WTC11 (cell line): ENCODE measurements around the gene TNNI3K.

Source experiments
- CREM ChIP-seq: sonication (generic); formaldehyde crosslinking; IDR thresholded peaks from 2 replicates; pipeline ENCODE4 v1.8.1; 2022; ENCODE audit warnings: mild to moderate bottlenecking, missing genetic modification reagents, moderate library complexity
- ELF4 ChIP-seq: sonication (generic); formaldehyde crosslinking; IDR thresholded peaks from 2 replicates; pipeline ENCODE4 v1.8.1; 2022; ENCODE audit warnings: low read depth, mild to moderate bottlenecking, moderate library complexity, missing genetic modification reagents
- NR1H2 ChIP-seq: sonication (generic); formaldehyde crosslinking; IDR thresholded peaks from 2 replicates; pipeline ENCODE4 v1.9.0; 2021; ENCODE audit warnings: mild to moderate bottlenecking, moderate library complexity, missing genetic modification reagents
- PRRX2 ChIP-seq: fragments of 250-450 bp; sonication (Bioruptor Pico); IDR thresholded peaks from 2 replicates; pipeline ENCODE4 v1.8.0; 2021; ENCODE audit warnings: mild to moderate bottlenecking
- SP1 ChIP-seq: sonication (generic); formaldehyde crosslinking; conservative IDR thresholded peaks from 2 replicates; pipeline ENCODE4 v1.8.1; 2022; ENCODE audit warnings: missing genetic modification reagents
- TCF7 ChIP-seq: sonication (generic); formaldehyde crosslinking; IDR thresholded peaks from 2 replicates; pipeline ENCODE4 v1.8.0; 2022; ENCODE audit warnings: mild to moderate bottlenecking, low read depth, missing genetic modification reagents, moderate library complexity
- ZBTB21 ChIP-seq: sonication (generic); formaldehyde crosslinking; IDR thresholded peaks from 2 replicates; pipeline ENCODE4 v1.8.1; 2023; ENCODE audit warnings: mild to moderate bottlenecking, missing genetic modification reagents, borderline replicate concordance
- TF ChIP-seq, protein P1 (sequence below): fragments of 200-600 bp; IDR thresholded peaks from 2 replicates; pipeline ENCODE4 v1.8.0; 2022; ENCODE audit warnings: antibody characterized with exemption
- TF ChIP-seq, protein P2 (sequence below): sonication (generic); formaldehyde crosslinking; IDR thresholded peaks from 2 replicates; pipeline ENCODE4 v1.8.0; 2023; ENCODE audit warnings: missing genetic modification reagents, mild to moderate bottlenecking, borderline replicate concordance
- TF ChIP-seq, protein P3 (sequence below): sonication (generic); formaldehyde crosslinking; IDR thresholded peaks from 2 replicates; pipeline ENCODE4 v1.8.0; 2022; ENCODE audit warnings: mild to moderate bottlenecking, missing genetic modification reagents
- TF ChIP-seq, protein P4 (sequence below): fragments of 250-450 bp; sonication (Bioruptor Pico); IDR thresholded peaks from 2 replicates; pipeline ENCODE4 v2.1.2; 2022; ENCODE audit warnings: mild to moderate bottlenecking, moderate library complexity
- TF ChIP-seq, protein P5 (sequence below): sonication (generic); formaldehyde crosslinking; IDR thresholded peaks from 2 replicates; pipeline ENCODE4 v1.8.0; 2022; ENCODE audit warnings: missing genetic modification reagents
- TF ChIP-seq, protein P6 (sequence below): sonication (generic); formaldehyde crosslinking; IDR thresholded peaks from 2 replicates; pipeline ENCODE4 v1.8.0; 2022; ENCODE audit warnings: mild to moderate bottlenecking, missing genetic modification reagents

DNA sequence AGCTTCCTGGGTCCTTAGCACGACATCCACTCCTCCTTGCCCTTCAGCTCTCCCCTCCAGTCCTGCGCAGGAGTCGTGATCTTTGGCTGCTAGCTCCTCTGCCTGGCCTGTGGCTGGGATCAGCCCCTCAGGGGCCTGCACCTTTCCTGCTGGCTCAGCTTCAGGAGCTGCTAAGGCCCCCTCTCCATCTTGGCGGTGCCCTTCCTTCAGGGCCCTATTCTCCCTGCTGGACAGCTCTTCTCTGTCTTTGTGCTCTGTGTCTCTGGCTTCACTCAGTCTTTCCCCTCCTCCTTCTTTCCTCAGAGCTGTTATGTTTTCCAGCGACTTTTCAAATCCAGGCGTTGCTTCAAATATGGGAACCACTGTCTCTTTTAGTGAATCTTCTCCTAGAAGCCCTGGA lies 336.7 kb downstream of the TNNI3K start:
- TF ChIP-seq, protein P1, sequence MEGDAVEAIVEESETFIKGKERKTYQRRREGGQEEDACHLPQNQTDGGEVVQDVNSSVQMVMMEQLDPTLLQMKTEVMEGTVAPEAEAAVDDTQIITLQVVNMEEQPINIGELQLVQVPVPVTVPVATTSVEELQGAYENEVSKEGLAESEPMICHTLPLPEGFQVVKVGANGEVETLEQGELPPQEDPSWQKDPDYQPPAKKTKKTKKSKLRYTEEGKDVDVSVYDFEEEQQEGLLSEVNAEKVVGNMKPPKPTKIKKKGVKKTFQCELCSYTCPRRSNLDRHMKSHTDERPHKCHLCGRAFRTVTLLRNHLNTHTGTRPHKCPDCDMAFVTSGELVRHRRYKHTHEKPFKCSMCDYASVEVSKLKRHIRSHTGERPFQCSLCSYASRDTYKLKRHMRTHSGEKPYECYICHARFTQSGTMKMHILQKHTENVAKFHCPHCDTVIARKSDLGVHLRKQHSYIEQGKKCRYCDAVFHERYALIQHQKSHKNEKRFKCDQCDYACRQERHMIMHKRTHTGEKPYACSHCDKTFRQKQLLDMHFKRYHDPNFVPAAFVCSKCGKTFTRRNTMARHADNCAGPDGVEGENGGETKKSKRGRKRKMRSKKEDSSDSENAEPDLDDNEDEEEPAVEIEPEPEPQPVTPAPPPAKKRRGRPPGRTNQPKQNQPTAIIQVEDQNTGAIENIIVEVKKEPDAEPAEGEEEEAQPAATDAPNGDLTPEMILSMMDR: no peak
- TF ChIP-seq, protein P2, sequence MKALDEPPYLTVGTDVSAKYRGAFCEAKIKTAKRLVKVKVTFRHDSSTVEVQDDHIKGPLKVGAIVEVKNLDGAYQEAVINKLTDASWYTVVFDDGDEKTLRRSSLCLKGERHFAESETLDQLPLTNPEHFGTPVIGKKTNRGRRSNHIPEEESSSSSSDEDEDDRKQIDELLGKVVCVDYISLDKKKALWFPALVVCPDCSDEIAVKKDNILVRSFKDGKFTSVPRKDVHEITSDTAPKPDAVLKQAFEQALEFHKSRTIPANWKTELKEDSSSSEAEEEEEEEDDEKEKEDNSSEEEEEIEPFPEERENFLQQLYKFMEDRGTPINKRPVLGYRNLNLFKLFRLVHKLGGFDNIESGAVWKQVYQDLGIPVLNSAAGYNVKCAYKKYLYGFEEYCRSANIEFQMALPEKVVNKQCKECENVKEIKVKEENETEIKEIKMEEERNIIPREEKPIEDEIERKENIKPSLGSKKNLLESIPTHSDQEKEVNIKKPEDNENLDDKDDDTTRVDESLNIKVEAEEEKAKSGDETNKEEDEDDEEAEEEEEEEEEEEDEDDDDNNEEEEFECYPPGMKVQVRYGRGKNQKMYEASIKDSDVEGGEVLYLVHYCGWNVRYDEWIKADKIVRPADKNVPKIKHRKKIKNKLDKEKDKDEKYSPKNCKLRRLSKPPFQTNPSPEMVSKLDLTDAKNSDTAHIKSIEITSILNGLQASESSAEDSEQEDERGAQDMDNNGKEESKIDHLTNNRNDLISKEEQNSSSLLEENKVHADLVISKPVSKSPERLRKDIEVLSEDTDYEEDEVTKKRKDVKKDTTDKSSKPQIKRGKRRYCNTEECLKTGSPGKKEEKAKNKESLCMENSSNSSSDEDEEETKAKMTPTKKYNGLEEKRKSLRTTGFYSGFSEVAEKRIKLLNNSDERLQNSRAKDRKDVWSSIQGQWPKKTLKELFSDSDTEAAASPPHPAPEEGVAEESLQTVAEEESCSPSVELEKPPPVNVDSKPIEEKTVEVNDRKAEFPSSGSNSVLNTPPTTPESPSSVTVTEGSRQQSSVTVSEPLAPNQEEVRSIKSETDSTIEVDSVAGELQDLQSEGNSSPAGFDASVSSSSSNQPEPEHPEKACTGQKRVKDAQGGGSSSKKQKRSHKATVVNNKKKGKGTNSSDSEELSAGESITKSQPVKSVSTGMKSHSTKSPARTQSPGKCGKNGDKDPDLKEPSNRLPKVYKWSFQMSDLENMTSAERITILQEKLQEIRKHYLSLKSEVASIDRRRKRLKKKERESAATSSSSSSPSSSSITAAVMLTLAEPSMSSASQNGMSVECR (CRISPR knock-in tag): no peak
- TF ChIP-seq, protein P3, sequence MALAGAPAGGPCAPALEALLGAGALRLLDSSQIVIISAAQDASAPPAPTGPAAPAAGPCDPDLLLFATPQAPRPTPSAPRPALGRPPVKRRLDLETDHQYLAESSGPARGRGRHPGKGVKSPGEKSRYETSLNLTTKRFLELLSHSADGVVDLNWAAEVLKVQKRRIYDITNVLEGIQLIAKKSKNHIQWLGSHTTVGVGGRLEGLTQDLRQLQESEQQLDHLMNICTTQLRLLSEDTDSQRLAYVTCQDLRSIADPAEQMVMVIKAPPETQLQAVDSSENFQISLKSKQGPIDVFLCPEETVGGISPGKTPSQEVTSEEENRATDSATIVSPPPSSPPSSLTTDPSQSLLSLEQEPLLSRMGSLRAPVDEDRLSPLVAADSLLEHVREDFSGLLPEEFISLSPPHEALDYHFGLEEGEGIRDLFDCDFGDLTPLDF (CRISPR knock-in tag): no peak
- no peak for TF ChIP-seq SP1 (CRISPR knock-in tag)
- TF ChIP-seq NR1H2 (CRISPR knock-in tag): no peak
- no peak for TF ChIP-seq PRRX2
- TF ChIP-seq, protein P4, sequence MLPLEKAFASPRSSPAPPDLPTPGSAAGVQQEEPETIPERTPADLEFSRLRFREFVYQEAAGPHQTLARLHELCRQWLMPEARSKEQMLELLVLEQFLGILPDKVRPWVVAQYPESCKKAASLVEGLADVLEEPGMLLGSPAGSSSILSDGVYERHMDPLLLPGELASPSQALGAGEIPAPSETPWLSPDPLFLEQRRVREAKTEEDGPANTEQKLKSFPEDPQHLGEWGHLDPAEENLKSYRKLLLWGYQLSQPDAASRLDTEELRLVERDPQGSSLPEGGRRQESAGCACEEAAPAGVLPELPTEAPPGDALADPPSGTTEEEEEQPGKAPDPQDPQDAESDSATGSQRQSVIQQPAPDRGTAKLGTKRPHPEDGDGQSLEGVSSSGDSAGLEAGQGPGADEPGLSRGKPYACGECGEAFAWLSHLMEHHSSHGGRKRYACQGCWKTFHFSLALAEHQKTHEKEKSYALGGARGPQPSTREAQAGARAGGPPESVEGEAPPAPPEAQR (CRISPR knock-in tag): no peak
- no peak for TF ChIP-seq CREM (CRISPR knock-in tag)
- TF ChIP-seq, protein P5, sequence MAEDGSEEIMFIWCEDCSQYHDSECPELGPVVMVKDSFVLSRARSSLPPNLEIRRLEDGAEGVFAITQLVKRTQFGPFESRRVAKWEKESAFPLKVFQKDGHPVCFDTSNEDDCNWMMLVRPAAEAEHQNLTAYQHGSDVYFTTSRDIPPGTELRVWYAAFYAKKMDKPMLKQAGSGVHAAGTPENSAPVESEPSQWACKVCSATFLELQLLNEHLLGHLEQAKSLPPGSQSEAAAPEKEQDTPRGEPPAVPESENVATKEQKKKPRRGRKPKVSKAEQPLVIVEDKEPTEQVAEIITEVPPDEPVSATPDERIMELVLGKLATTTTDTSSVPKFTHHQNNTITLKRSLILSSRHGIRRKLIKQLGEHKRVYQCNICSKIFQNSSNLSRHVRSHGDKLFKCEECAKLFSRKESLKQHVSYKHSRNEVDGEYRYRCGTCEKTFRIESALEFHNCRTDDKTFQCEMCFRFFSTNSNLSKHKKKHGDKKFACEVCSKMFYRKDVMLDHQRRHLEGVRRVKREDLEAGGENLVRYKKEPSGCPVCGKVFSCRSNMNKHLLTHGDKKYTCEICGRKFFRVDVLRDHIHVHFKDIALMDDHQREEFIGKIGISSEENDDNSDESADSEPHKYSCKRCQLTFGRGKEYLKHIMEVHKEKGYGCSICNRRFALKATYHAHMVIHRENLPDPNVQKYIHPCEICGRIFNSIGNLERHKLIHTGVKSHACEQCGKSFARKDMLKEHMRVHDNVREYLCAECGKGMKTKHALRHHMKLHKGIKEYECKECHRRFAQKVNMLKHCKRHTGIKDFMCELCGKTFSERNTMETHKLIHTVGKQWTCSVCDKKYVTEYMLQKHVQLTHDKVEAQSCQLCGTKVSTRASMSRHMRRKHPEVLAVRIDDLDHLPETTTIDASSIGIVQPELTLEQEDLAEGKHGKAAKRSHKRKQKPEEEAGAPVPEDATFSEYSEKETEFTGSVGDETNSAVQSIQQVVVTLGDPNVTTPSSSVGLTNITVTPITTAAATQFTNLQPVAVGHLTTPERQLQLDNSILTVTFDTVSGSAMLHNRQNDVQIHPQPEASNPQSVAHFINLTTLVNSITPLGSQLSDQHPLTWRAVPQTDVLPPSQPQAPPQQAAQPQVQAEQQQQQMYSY (CRISPR knock-in tag): no peak
- no peak for TF ChIP-seq ELF4
- TF ChIP-seq, protein P6, sequence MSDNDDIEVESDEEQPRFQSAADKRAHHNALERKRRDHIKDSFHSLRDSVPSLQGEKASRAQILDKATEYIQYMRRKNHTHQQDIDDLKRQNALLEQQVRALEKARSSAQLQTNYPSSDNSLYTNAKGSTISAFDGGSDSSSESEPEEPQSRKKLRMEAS: no peak
- no peak for TF ChIP-seq TCF7
- no peak for TF ChIP-seq ZBTB21 (CRISPR knock-in tag)
